ENCODE data around the gene NCOR1. TPM values are rescaled to one million over a fixed set of nuclear protein-coding genes. Genes with fewer than 3 reads are reported as not detected.
A peak's percentile ranks its signal among the peaks of the same experiment; 100 is the strongest.

The NCOR1 gene
- total and polyA plus RNA-seq, 10 of the 15 experiments (the other 5 are each of a cell fraction or from before 2014, with no cell fraction given) = 34.5 to 135 (median 82.9) TPM

DNA sequence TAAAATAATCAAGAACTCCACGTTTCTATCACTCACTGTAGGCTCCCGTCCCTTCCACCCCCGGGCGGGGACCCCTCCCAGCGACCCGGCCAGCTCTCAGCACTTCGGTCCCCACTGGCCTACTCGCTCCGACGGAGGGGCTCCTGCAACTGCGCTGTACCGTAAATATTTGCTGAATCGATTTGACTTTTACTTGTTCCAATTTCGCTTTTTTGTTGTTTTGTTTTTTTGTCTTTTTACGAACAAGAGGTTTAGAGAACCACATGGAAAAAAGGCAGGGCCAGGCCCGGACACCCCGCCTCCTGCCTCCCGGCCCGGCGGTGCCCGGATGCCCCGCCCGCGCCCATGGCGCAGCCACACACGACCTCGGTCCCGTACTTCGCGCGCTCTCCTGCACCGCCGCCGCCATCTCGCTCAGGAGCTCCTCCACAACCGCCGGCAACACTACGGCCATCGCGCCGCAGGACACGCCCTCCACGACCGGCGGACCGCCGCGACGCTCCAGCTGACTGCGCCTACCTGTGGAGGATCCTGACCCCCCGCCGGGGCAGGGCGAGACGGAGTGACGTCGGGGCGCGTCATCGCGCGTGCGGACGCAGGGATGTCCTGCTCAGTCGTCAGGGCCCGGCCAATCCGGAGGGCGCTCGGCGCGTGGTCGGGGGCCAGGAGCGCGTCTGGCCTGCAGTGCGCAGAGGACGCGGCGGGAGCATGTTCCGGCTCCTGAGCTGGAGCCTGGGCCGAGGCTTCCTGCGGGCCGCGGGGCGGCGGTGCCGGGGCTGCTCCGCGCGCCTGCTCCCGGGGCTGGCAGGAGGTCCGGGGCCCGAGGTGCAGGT is 216.0 kb downstream of the NCOR1 start, which contains the start of the genes TTC19 and ZSWIM7 (continued):
- TF ChIP-seq, protein P1, sequence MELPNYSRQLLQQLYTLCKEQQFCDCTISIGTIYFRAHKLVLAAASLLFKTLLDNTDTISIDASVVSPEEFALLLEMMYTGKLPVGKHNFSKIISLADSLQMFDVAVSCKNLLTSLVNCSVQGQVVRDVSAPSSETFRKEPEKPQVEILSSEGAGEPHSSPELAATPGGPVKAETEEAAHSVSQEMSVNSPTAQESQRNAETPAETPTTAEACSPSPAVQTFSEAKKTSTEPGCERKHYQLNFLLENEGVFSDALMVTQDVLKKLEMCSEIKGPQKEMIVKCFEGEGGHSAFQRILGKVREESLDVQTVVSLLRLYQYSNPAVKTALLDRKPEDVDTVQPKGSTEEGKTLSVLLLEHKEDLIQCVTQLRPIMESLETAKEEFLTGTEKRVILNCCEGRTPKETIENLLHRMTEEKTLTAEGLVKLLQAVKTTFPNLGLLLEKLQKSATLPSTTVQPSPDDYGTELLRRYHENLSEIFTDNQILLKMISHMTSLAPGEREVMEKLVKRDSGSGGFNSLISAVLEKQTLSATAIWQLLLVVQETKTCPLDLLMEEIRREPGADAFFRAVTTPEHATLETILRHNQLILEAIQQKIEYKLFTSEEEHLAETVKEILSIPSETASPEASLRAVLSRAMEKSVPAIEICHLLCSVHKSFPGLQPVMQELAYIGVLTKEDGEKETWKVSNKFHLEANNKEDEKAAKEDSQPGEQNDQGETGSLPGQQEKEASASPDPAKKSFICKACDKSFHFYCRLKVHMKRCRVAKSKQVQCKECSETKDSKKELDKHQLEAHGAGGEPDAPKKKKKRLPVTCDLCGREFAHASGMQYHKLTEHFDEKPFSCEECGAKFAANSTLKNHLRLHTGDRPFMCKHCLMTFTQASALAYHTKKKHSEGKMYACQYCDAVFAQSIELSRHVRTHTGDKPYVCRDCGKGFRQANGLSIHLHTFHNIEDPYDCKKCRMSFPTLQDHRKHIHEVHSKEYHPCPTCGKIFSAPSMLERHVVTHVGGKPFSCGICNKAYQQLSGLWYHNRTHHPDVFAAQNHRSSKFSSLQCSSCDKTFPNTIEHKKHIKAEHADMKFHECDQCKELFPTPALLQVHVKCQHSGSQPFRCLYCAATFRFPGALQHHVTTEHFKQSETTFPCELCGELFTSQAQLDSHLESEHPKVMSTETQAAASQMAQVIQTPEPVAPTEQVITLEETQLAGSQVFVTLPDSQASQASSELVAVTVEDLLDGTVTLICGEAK (IDR thresholded peaks at IDR 0.05; ENCODE audit: borderline replicate concordance) = no peak
- TF ChIP-seq SREBF1 (IDR thresholded peaks at IDR 0.05; ENCODE audit: low read length) = no peak
- TF ChIP-seq, protein P2, sequence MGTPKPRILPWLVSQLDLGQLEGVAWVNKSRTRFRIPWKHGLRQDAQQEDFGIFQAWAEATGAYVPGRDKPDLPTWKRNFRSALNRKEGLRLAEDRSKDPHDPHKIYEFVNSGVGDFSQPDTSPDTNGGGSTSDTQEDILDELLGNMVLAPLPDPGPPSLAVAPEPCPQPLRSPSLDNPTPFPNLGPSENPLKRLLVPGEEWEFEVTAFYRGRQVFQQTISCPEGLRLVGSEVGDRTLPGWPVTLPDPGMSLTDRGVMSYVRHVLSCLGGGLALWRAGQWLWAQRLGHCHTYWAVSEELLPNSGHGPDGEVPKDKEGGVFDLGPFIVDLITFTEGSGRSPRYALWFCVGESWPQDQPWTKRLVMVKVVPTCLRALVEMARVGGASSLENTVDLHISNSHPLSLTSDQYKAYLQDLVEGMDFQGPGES (IDR thresholded peaks at IDR 0.05) = no peak
- TF ChIP-seq NBN (IDR thresholded peaks at IDR 0.05) = peak; percentile 78
- TF ChIP-seq, protein P3, sequence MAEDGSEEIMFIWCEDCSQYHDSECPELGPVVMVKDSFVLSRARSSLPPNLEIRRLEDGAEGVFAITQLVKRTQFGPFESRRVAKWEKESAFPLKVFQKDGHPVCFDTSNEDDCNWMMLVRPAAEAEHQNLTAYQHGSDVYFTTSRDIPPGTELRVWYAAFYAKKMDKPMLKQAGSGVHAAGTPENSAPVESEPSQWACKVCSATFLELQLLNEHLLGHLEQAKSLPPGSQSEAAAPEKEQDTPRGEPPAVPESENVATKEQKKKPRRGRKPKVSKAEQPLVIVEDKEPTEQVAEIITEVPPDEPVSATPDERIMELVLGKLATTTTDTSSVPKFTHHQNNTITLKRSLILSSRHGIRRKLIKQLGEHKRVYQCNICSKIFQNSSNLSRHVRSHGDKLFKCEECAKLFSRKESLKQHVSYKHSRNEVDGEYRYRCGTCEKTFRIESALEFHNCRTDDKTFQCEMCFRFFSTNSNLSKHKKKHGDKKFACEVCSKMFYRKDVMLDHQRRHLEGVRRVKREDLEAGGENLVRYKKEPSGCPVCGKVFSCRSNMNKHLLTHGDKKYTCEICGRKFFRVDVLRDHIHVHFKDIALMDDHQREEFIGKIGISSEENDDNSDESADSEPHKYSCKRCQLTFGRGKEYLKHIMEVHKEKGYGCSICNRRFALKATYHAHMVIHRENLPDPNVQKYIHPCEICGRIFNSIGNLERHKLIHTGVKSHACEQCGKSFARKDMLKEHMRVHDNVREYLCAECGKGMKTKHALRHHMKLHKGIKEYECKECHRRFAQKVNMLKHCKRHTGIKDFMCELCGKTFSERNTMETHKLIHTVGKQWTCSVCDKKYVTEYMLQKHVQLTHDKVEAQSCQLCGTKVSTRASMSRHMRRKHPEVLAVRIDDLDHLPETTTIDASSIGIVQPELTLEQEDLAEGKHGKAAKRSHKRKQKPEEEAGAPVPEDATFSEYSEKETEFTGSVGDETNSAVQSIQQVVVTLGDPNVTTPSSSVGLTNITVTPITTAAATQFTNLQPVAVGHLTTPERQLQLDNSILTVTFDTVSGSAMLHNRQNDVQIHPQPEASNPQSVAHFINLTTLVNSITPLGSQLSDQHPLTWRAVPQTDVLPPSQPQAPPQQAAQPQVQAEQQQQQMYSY (CRISPR knock-in tag; IDR thresholded peaks at IDR 0.05) = no peak
- no peak for TF ChIP-seq FOXM1 (IDR thresholded peaks at IDR 0.05; ENCODE audit: low read depth, low read length)
- no peak for TF ChIP-seq SUZ12 (IDR thresholded peaks at IDR 0.05; ENCODE audit: unreplicated experiment)
- no peak for TF ChIP-seq ZNF622 (IDR thresholded peaks at IDR 0.05)
- TF ChIP-seq PAX5 (IDR thresholded peaks at IDR 0.05; ENCODE audit: borderline replicate concordance, low read depth, low read length) = peak; percentile 33; the same call in 1 of the 2 replicates
- TF ChIP-seq EP300 (IDR thresholded peaks at IDR 0.05; ENCODE audit: borderline replicate concordance in 1 of 2, control insufficient read depth in 1 of 2, low read depth in 2 of 2, low read length in 2 of 2) = no peak
- TF ChIP-seq, protein P4, sequence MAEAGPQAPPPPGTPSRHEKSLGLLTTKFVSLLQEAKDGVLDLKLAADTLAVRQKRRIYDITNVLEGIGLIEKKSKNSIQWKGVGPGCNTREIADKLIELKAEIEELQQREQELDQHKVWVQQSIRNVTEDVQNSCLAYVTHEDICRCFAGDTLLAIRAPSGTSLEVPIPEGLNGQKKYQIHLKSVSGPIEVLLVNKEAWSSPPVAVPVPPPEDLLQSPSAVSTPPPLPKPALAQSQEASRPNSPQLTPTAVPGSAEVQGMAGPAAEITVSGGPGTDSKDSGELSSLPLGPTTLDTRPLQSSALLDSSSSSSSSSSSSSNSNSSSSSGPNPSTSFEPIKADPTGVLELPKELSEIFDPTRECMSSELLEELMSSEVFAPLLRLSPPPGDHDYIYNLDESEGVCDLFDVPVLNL (IDR thresholded peaks at IDR 0.05; ENCODE audit: low read depth, low read length) = no peak
- TF ChIP-seq PAX8 (IDR thresholded peaks at IDR 0.05) = no peak
- TF ChIP-seq KDM1A (IDR thresholded peaks at IDR 0.05; ENCODE audit: borderline replicate concordance) = no peak
- TF ChIP-seq MEF2B (IDR thresholded peaks at IDR 0.05; ENCODE audit: partially characterized antibody, poor library complexity, severe bottlenecking) = no peak
- no peak for TF ChIP-seq NRF1 (conservative IDR thresholded peaks at IDR 0.05; ENCODE audit: low read depth, low read length)
- peak; percentile 52; the same call in 1 of the 2 replicates for TF ChIP-seq SMAD5 (IDR thresholded peaks at IDR 0.05; ENCODE audit: low read depth)
- no peak for TF ChIP-seq RELA (IDR thresholded peaks at IDR 0.05; ENCODE audit: borderline replicate concordance, partially characterized antibody)
- no peak for TF ChIP-seq HDGF (IDR thresholded peaks at IDR 0.05)
- TF ChIP-seq KAT2A (conservative IDR thresholded peaks at IDR 0.05; ENCODE audit: control insufficient read depth, low read depth, low read length) = no peak
- no peak for TF ChIP-seq ZNF384 (IDR thresholded peaks at IDR 0.05; ENCODE audit: borderline replicate concordance, low read depth, low read length)

Measured in GM12878 (cell line).